PFSK-1 (cell line): Measurements from ENCODE around the gene GPLD1.

Source experiments
- POLR2AphosphoS5 ChIP-seq: IDR thresholded peaks from 2 replicates; pipeline ENCODE4 v1.6.1; 2012; ENCODE audit warnings: low read depth, mild to moderate bottlenecking, control low read depth, low read length, moderate library complexity
- REST ChIP-seq, 2 experiments: IDR thresholded peaks; 2 replicates each; pipeline versions ENCODE4 v1.6.1 to v1.8.0; 2011 to 2012; ENCODE audit warnings: low read depth in 2 of 2, low read length in 2 of 2, control low read depth in 1 of 2, inconsistent platforms in 1 of 2, mild to moderate bottlenecking in 1 of 2, moderate library complexity in 1 of 2; ENCODE audit not compliant: insufficient read depth in 1 of 2
- SIN3A ChIP-seq: IDR thresholded peaks from 2 replicates; pipeline ENCODE4 v1.6.1; 2012; ENCODE audit warnings: mild to moderate bottlenecking, low read length, moderate library complexity, borderline replicate concordance; ENCODE audit not compliant: insufficient read depth
- TAF1 ChIP-seq: IDR thresholded peaks from 2 replicates; pipeline ENCODE4 v1.6.1; 2012; ENCODE audit warnings: low read length, control low read depth, borderline replicate concordance; ENCODE audit not compliant: insufficient read depth

DNA sequence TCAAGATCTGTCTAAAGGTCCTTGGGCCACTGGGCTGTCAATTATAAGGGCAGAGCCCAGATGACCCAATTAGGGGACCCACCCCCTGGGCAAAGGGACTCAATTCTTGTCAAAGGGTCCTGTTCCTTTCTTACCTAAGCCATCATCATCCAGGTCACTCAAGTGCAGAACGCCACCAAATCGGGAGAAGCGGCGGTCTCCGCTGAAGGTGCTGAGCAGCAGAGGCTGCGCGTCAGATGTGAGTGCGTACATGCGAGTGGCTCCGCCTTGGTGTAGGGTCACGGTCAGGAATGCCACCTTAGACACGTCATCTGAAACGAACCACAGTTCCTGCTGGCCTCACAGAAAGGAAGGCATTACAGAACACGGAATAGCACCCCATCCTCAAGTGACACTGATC is 52.4 kb downstream of the GPLD1 start:
- TF ChIP-seq SIN3A (no peak), TAF1 (no peak), POLR2AphosphoS5 (no peak), REST (IDR thresholded peaks at IDR 0.05; ENCODE audit: insufficient read depth in 1 of 2, low read depth in 2 of 2, low read length in 2 of 2) (no peak)
